ENCODE results near the gene ELOVL6.
"Not testable (repeated sequence)": the region's sequence is repeated elsewhere in the genome, so short reads cannot be mapped to it uniquely, and the experiment has no call there.

ELOVL6 gene

GRCh38 chr4:110039164-110039563 lies 159.3 kb downstream of the ELOVL6 start:
- DNase-seq (ENCODE audit: low read depth in 1 of 2, low spot score in 1 of 2) = not testable (repeated sequence)

- DNase-seq (ENCODE audit: low read depth in 1 of 2, low spot score in 1 of 2) = no peak
Observed at GRCh38 chr4:110034026-110034393, 164.4 kb downstream of the ELOVL6 start.

- DNase-seq (ENCODE audit: low read depth in 1 of 2, low spot score in 1 of 2) = no peak
Observed at GRCh38 chr4:110033355-110034025, 164.9 kb downstream of the ELOVL6 start.

GRCh38 chr4:110032603-110033002 lies 165.8 kb downstream of the ELOVL6 start:
- DNase-seq (ENCODE audit: low read depth in 1 of 2, low spot score in 1 of 2) = no peak

GRCh38 chr4:110025718-110026117 lies 172.7 kb downstream of the ELOVL6 start:
- no peak for DNase-seq (ENCODE audit: low read depth in 1 of 2, low spot score in 1 of 2)

- DNase-seq (ENCODE audit: low read depth in 1 of 2, low spot score in 1 of 2) = no peak
Observed at GRCh38 chr4:110025056-110025455, 173.4 kb downstream of the ELOVL6 start.

- no peak for DNase-seq (ENCODE audit: low read depth in 1 of 2, low spot score in 1 of 2)
Observed at GRCh38 chr4:110022457-110022856, 176.0 kb downstream of the ELOVL6 start.

- no peak for DNase-seq (ENCODE audit: low read depth in 1 of 2, low spot score in 1 of 2)
Observed at GRCh38 chr4:110020646-110021443, 177.6 kb downstream of the ELOVL6 start.

- no peak for DNase-seq (ENCODE audit: low read depth in 1 of 2, low spot score in 1 of 2)
Observed at GRCh38 chr4:110020139-110020538, 178.3 kb downstream of the ELOVL6 start.

GRCh38 chr4:110019153-110019552 lies 179.3 kb downstream of the ELOVL6 start:
- DNase-seq (ENCODE audit: low read depth in 1 of 2, low spot score in 1 of 2) = no peak

- no peak for DNase-seq (ENCODE audit: low read depth in 1 of 2, low spot score in 1 of 2)
Observed at GRCh38 chr4:110014233-110014632, 184.2 kb downstream of the ELOVL6 start.

- DNase-seq (ENCODE audit: low read depth in 1 of 2, low spot score in 1 of 2) = no peak
Observed at GRCh38 chr4:110012917-110013316, 185.5 kb downstream of the ELOVL6 start.

GRCh38 chr4:110010797-110011196 lies 187.6 kb downstream of the ELOVL6 start:
- no peak for DNase-seq (ENCODE audit: low read depth in 1 of 2, low spot score in 1 of 2)

- DNase-seq (ENCODE audit: low read depth in 1 of 2, low spot score in 1 of 2) = no peak
Observed at GRCh38 chr4:110009550-110009949, 188.9 kb downstream of the ELOVL6 start.

- DNase-seq (ENCODE audit: low read depth in 1 of 2, low spot score in 1 of 2) = no peak
Observed at GRCh38 chr4:110008540-110008939, 189.9 kb downstream of the ELOVL6 start.

- DNase-seq (ENCODE audit: low read depth in 1 of 2, low spot score in 1 of 2) = no peak
Observed at GRCh38 chr4:110007217-110007616, 191.2 kb downstream of the ELOVL6 start.

- peak in 1 of 2 donors; percentile 29 for DNase-seq (ENCODE audit: low read depth in 1 of 2, low spot score in 1 of 2)
Observed at GRCh38 chr4:110005461-110006056, 192.9 kb downstream of the ELOVL6 start.

- no peak for DNase-seq (ENCODE audit: low read depth in 1 of 2, low spot score in 1 of 2)
Observed at GRCh38 chr4:110004556-110004955, 193.9 kb downstream of the ELOVL6 start.

GRCh38 chr4:110003401-110004187 lies 194.8 kb downstream of the ELOVL6 start:
- no peak for DNase-seq (ENCODE audit: low read depth in 1 of 2, low spot score in 1 of 2)

- DNase-seq (ENCODE audit: low read depth in 1 of 2, low spot score in 1 of 2) = no peak
Observed at GRCh38 chr4:110002326-110002725, 196.1 kb downstream of the ELOVL6 start.

- DNase-seq (ENCODE audit: low read depth in 1 of 2, low spot score in 1 of 2) = no peak
Observed at GRCh38 chr4:109999585-109999912, 198.9 kb downstream of the ELOVL6 start.
